Lung (tissue), 12 donors: ENCODE data around the gene CAMK2B. TPM values are rescaled to one million over a fixed set of nuclear protein-coding genes. Genes with fewer than 3 reads are reported as not detected.

ENCODE experiments used
- ATAC-seq: fragments of 200-7000 bp; cut with Tn5 transposase; one replicate; pipeline ENCODE4 v1.9.1; 2020; ENCODE audit warnings: moderate number of reproducible peaks; ENCODE audit not compliant: insufficient read depth, low FRiP score
- DNase-seq, 3 donors: peaks; one replicate each; pipeline ENCODE4 v3.0.0-alpha.2; 2013 to 2017
- H3K27ac ChIP-seq, 2 donors: one replicate each; pipeline ENCODE4 v1.5.1; 2013; ENCODE audit warnings: mild to moderate bottlenecking in 2 of 2, moderate library complexity in 2 of 2, control low read depth in 1 of 2, inconsistent platforms in 1 of 2, low read depth in 1 of 2, low read length in 1 of 2
- H3K27me3 ChIP-seq, 3 donors: one replicate each; pipeline ENCODE4 v1.5.1; 2013; ENCODE audit warnings: low read length in 2 of 3; ENCODE audit not compliant: control insufficient read depth in 3 of 3, insufficient read depth in 3 of 3
- H3K36me3 ChIP-seq, 4 donors: one replicate each; pipeline ENCODE4 v1.5.1; 2013; ENCODE audit warnings: low read length in 4 of 4, mild to moderate bottlenecking in 1 of 4, moderate library complexity in 1 of 4; ENCODE audit not compliant: control insufficient read depth in 4 of 4, insufficient read depth in 4 of 4
- H3K4me1 ChIP-seq, 5 donors: one replicate each; pipeline ENCODE4 v1.5.1; 2013; ENCODE audit warnings: low read length in 5 of 5, mild to moderate bottlenecking in 2 of 5, moderate library complexity in 1 of 5; ENCODE audit not compliant: control insufficient read depth in 5 of 5, insufficient read depth in 5 of 5
- H3K4me3 ChIP-seq: one replicate; pipeline ENCODE4 v1.5.1; 2013; ENCODE audit warnings: mild to moderate bottlenecking, control low read depth, moderate library complexity
- H3K9ac ChIP-seq, 2 donors: one replicate each; pipeline ENCODE4 v1.5.1; 2013; ENCODE audit warnings: low read length in 2 of 2, control low read depth in 1 of 2; ENCODE audit not compliant: insufficient read depth in 1 of 2
- H3K9me3 ChIP-seq, 4 donors: one replicate each; pipeline ENCODE4 v1.5.1; 2013; ENCODE audit warnings: low read length in 3 of 4, mild to moderate bottlenecking in 1 of 4, moderate library complexity in 1 of 4; ENCODE audit not compliant: control insufficient read depth in 4 of 4, insufficient read depth in 3 of 4
- CTCF ChIP-seq: IDR thresholded peaks from 2 replicates; pipeline ENCODE4 v1.5.1; 2012; ENCODE audit warnings: mild to moderate bottlenecking; ENCODE audit errors: control extremely low read depth, extremely low read depth
- WGBS, 2 donors: extraction: QIAGEN DNeasy Blood & Tissue Kit; methylation state at CpG; one replicate each; pipeline ENCODE4 v1.1.7; 2013; 5-methylcytosine and 5-hydroxymethylcytosine counted together
- polyA plus RNA-seq, 2 donors: library from polyadenylated mRNA; stranded (reverse); fragments of 200-250 nt; gene quantifications; one replicate each; pipeline ENCODE4 v1.2.1, GENCODE V29; 2013
- total RNA-seq, 2 donors: library from RNA; depleted of rRNA in 1 of 2; stranded (reverse); fragments of >200 nt in 1 of 2; gene quantifications; one replicate each; pipeline ENCODE4 v1.2.1, GENCODE V29; 2014 to 2021
- donor health status: control.
- donor health status: control.
- donor health status: Bipolar disorder and iron deficiency.
- donor health status: healthy.
- donor health status: DM: yes; HTN: yes; CAD: no.

Gene CAMK2B
- total and polyA plus RNA-seq, 4 donors, result 0.12 to 0.80 (median 0.33) TPM

GRCh38 chr7:44322631-44323363 is 2.6 kb downstream of the CAMK2B start:
- WGBS, 2 donors, result 85 to 90% methylated on average over 17 of the region's 17 CpGs
- Histone ChIP-seq H3K4me3 (no peak overlapping the region), H3K36me3 (no peaks in the 10 kb centered on the region), H3K27ac (peak overlapping the region in 1 of 2 donors; percentile 92), H3K9me3 (no peaks in the 10 kb centered on the region), H3K4me1 (peaks cover 0 to 7% (median 0%) of the 10 kb centered on the region in 5 donors), H3K27me3 (peaks cover 13 to 43% (median 18%) of the 10 kb centered on the region in 3 donors), H3K9ac (no peak overlapping the region)
- no peak for DNase-seq
- TF ChIP-seq CTCF, result no peak
- no peak for ATAC-seq

GRCh38 chr7:44321796-44322195 is 3.6 kb downstream of the CAMK2B start:
- Histone ChIP-seq H3K36me3 (no peaks in the 10 kb centered on the region), H3K4me3 (no peak overlapping the region), H3K9me3 (no peaks in the 10 kb centered on the region), H3K27ac (peak overlapping the region in 1 of 2 donors; percentile 65), H3K27me3 (peaks cover 12 to 35% (median 18%) of the 10 kb centered on the region in 3 donors), H3K4me1 (peaks cover 0 to 7% (median 0%) of the 10 kb centered on the region in 5 donors), H3K9ac (no peak overlapping the region)
- WGBS, 2 donors, result 82% methylated on average over 18 of the region's 18 CpGs
- ATAC-seq, result no peak
- TF ChIP-seq CTCF, result no peak
- no peak for DNase-seq

- Histone ChIP-seq H3K4me1 (peaks cover 0 to 7% (median 0%) of the 10 kb centered on the region in 5 donors), H3K9ac (no peak overlapping the region), H3K36me3 (no peaks in the 10 kb centered on the region), H3K9me3 (no peaks in the 10 kb centered on the region), H3K27ac (peak overlapping the region in 1 of 2 donors; percentile 65), H3K27me3 (peaks cover 9 to 26% (median 9%) of the 10 kb centered on the region in 3 donors), H3K4me3 (no peak overlapping the region)
- ATAC-seq (no peak), DNase-seq (peak in 1 of 3 donors; percentile 25)
- WGBS, 2 donors, result 62 to 76% methylated on average over 15 of the region's 15 CpGs
- no peak for TF ChIP-seq CTCF
Measured at GRCh38 chr7:44320794-44321371, 4.5 kb downstream of the CAMK2B start.
